HFF-Myc (cell line): ENCODE data around the gene FNDC3B.

ENCODE experiments used
- DNase-seq: peaks from one replicate; pipeline ENCODE4 v3.0.0-alpha.2; 2011; ENCODE audit warnings: low read depth; ENCODE audit errors: extremely low read depth
- H3K4me3 ChIP-seq: replicated peaks from 2 replicates; pipeline ENCODE4 v1.5.1; 2011; ENCODE audit warnings: low read depth, mild to moderate bottlenecking, control low read depth, low read length
- CTCF ChIP-seq: IDR thresholded peaks from 2 replicates; pipeline ENCODE4 v1.5.1; 2012; ENCODE audit warnings: mild to moderate bottlenecking, low read depth, low read length, control low read depth; ENCODE audit errors: missing control alignments

Gene FNDC3B

GRCh38 chr3:172204716-172205115 lies 165.3 kb downstream of the FNDC3B start:
- no peak for DNase-seq
- TF ChIP-seq CTCF = no peak

GRCh38 chr3:172208586-172209332 lies 169.4 kb downstream of the FNDC3B start:
- no peak for DNase-seq

More at GRCh38 chr3:172204716-172205115, 165.3 kb downstream of the FNDC3B start:
- no peak overlapping the region for H3K4me3 ChIP-seq

DNA sequence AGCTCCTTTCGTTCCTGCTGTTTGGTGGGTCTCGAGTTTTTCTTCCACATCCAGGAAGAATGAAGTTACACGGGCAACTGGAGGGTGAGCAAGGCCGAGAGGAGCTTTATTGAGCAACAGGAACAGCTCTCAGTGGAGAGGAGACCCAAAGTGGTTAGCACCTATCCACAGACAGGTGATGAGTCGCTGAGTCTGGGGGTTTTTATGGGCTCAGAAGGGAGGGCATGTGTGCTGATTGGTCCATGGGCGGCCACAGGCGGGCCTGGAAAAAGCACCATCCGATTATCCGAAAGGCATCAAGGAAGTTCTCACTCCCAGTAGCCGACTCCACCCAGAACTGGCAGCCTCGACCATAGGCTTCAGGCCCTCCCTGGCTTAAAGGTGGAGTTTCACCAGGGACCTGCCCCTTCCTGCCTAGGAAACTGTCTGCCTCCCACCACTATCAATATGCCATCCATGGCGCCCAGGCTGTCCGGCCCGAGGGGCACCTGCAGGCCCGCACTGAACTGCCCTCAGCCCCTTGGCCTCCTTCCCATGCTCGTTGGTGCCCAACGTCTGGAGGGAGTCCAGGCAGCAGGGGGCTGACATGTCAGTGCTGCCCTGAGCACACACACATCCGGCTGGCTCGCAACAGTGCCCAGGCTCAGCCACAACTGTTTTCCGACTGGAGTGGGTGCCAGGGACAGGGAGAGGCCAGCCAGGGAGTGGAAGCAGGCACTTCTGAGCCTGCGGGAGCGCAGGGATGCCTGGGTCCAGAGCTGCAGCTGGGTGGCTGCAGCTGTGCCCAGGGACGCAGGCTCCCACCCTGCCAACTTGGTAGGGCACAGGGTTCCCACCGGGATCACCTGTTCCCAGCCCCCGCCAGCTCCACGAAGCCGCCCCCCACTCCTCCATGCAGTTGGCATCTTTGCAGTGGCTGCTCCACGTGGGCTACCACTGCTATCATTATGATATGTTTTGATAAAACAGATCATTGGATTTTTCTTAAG lies 170.2 kb downstream of the FNDC3B start:
- DNase-seq = no peak
- TF ChIP-seq CTCF = no peak

More at GRCh38 chr3:172208586-172209332, 169.4 kb downstream of the FNDC3B start:
- TF ChIP-seq CTCF = no peak
- H3K4me3 ChIP-seq = no peak overlapping the region

GRCh38 chr3:172210355-172210754 lies 171.0 kb downstream of the FNDC3B start:
- DNase-seq = no peak
- TF ChIP-seq CTCF = no peak
- H3K4me3 ChIP-seq = no peak overlapping the region

More for the DNA sequence above, 170.2 kb downstream of the FNDC3B start:
- H3K4me3 ChIP-seq = no peak overlapping the region

DNA sequence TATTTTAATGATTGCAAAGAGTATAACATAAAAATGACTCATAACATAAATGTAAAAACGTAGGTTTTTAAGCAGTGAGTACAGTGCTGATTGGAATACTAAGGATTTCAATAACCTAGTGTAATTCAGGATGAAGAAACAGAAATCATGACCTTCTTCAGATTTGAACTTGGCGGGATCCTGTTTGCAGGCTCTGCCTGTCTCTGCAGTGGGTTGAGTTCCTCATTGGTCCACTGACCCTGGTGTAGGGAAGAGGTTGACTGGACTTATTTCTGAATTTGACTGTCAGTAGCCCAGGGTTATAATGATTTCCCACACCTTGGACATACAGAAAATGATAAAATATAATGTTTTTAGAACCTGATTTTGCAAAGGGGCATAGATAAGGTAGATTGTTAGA lies 171.7 kb downstream of the FNDC3B start:
- no peak for DNase-seq
- H3K4me3 ChIP-seq = no peak overlapping the region
- TF ChIP-seq CTCF = no peak

DNA sequence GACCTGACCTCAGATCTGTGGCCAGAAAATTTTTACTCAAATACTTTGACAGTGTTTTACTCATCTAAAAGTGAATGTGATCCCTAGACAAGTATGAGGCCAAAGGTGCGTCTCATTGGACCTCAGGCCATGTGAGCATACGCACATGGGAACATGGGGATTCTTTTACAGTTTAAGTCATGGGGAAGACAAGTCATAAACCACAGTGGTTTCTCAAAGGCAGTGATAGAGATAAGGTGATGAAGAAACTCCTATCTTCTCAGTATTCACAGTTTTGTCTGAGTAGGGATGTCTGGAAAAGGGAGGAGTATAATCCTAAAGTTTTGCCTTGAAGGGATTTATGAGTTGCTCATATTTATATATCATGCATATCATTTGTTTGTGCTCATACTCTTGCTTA lies 173.8 kb downstream of the FNDC3B start:
- DNase-seq = no peak
- no peak overlapping the region for H3K4me3 ChIP-seq
- TF ChIP-seq CTCF = no peak
